NCI-H2227 treated with DMSO at 0.1 percent for 48 hours (cell line): ENCODE results near the gene TFAP2B.

Experiments
- DNase-seq: peaks from one replicate; lab custom pipeline; 2025; lab: John Stamatoyannopoulos, UW

TFAP2B gene

GRCh38 chr6:50848989-50849795 lies 30.5 kb downstream of the TFAP2B start:
- DNase-seq = no peak

DNA sequence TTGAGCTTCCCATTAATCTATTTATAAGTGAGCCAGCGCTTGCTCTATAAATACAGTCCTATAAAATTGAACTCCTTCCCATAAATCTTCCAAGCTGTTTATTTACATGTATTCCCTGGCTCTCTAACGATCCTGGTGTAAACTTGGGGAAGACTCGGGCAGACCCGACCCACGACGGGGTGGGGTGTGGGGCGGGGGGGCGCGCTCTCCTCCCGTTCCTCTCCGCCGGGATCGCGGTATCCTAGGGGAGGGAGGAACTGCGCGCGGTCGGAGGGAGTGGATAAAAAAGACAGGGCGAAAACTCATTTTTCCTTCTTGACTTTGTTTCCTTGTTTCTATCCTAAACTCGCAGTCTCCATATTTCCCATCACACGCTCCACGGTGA lies 31.1 kb downstream of the TFAP2B start:
- DNase-seq = no peak

DNA sequence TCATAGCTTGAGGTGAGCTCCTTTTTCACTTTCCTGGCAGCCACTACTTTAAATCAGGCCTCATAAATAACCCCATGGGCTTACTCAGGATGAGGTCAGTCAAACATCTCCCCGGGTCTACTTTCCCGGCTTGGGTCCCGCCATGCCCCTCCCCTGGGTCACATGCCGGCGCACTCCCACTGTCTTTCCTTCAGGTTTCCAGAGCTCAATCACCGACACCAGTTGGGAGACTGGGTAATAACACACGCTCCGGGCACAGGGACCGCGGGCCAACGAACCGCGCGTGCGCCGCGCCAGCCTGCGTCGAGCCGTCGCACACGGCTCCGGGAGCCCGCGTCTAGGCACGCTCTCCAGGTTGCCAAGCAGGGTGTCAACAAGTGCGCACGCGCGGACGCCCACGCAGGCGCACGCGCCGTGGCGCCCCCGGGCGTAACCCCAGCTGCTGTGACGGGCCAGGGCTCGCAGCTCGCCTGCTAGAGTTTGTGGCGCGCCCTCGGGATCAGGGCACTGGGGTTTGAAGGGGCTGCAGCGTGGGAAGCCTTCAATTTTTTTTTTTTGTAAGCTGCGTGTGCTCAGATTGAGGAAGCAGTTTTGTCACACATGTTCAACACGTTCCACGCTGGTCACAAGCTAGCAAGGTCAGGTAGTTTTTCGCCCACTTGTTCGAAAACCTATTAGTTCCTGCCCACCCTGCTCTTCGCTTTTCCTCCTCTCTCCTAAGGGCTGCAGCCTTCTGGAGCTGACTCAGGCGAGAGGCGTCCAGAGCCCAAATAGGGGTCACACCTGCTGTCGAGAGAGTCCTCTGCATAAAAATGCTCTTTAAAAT lies 31.8 kb downstream of the TFAP2B start:
- no peak for DNase-seq

- no peak for DNase-seq
Observed at GRCh38 chr6:50851049-50851845, 32.6 kb downstream of the TFAP2B start.

GRCh38 chr6:50853939-50854338 lies 35.3 kb downstream of the TFAP2B start:
- DNase-seq = no peak

GRCh38 chr6:50861692-50862091 lies 43.0 kb downstream of the TFAP2B start:
- no peak for DNase-seq

DNA sequence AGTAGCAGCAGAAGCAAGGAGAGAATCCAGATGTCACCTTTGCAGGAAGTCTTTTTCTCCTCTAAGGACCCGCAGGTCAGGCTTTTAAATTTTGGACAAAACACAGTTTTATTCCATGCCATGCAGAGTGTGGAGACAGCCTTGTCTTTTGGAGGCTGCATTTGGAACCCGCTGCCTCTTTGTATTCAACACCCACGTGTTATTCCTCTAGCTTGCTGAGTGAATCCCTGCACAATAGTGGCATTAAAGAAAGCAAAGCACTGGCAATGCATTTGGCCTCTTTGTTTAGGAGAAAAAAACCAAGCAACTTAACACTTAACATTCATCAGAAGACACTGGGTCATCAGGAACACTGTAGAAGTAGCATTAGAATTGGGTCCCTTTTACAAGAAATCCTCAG lies 43.5 kb downstream of the TFAP2B start:
- DNase-seq = no peak

DNA sequence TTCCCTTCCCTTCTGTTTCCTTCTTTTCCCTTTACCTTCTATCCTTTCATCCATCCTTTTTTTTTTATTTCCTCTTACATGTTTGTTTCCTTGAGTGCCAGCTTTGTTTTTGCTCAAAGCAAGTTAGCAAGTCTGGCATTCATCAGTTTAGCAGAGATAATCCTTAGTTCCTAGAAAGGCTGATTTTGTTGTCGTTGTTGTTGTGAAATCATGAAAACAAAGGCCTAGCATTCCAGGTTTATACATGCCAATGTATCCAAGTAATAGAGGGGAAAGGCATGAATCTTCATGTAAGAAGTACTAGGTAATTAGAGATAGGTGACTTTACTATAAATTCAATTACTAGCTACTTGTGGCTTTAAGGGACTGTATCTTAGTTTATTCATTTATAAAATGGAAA lies 45.9 kb downstream of the TFAP2B start:
- DNase-seq = no peak

GRCh38 chr6:50868466-50868865 lies 49.8 kb downstream of the TFAP2B start:
- no peak for DNase-seq

GRCh38 chr6:50873167-50873566 lies 54.5 kb downstream of the TFAP2B start:
- no peak for DNase-seq

DNA sequence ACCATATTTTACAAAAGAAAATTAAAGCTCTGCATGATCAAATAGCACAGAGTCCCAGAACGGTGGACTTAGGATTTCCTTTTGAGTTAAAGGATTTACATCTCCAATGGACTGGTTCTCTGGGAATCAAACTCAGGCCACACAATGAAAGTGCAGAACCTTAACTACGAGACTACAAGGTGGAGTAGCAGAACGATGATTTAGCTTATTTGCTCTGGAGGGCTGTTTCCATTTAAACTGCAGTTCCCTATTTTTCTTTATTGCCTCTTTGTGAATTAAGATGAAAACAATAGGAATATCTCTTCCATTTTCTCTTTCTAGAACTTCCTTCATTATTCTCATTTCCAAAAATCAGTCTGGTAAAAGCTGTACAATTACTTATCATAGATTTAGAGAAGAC lies 65.7 kb downstream of the TFAP2B start:
- no peak for DNase-seq

- DNase-seq = no peak
Observed at GRCh38 chr6:50887112-50887511, 68.4 kb downstream of the TFAP2B start.

GRCh38 chr6:50889497-50889896 lies 70.8 kb downstream of the TFAP2B start:
- no peak for DNase-seq

- DNase-seq = no peak
Observed at GRCh38 chr6:50889935-50890334, 71.3 kb downstream of the TFAP2B start.

GRCh38 chr6:50890579-50890978 lies 71.9 kb downstream of the TFAP2B start:
- no peak for DNase-seq

DNA sequence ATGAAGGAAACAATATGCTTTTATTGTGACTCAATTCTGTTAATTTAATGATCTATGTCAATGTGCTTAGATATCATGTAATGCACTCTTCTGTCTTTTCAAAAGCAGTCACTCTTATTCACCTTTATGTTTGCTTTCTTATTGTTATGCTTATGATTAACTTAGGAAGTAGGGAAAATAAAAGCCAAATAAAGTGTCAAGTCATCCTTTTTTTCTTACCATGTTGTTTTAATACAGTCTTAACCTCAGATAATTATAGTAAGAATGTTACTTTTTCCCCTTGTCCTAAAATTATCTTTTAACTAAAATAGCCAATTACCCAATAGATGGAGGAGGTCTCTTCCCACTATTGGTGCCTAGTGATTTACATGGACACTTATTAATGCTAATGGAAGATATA lies 72.6 kb downstream of the TFAP2B start:
- DNase-seq = no peak
